ENCODE results near the gene KIF18B.
A peak's percentile ranks its signal among the peaks of the same experiment; 100 is the strongest.

The KIF18B gene

DNA sequence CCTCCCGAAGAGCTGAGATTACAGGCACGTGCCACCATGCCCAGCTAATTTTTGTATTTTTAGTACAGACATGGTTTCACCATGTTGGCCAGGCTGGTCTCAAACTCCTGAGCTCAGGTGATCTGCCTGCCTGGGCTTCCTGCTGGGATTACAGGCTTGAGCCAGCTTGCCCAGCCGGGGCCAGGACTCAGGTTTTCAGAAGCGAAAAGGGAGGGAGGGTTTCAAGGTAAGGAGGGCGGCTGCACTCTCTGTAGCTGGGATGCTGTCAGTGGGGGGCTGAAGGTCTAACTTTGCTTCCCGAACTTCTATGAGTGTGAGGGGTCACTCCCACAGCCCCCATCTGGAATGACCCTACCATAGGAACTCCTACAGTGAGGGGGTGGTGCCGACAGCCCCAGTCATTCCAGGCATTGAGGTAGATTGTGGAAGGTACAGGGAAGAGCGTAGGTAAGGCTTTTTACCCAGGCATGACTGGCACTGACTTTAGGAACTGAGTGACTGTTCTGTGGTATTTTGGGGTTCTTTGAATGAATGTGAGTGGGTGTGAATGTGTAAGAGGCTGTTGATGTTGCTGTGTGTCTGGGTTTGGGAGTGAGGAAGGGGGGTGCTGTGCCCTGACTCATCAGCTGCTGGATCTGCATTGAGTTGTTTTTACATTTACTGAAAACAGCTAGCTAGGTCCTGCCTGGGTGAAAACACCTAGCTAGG lies 24.4 kb upstream of the KIF18B start:
- CTCF ChIA-PET, result interaction anchor here (1.2 kb wide), 1 partner anchor 52 kb away, joined by 3 read pairs; no protein-coding TSS in a partner anchor
- no peak for TF ChIP-seq ZNF384 (IDR thresholded peaks at IDR 0.05)
- TF ChIP-seq ELF4 (IDR thresholded peaks at IDR 0.05), result no peak
- no peak for TF ChIP-seq NFRKB (IDR thresholded peaks at IDR 0.05)
- no peak for TF ChIP-seq FOXM1 (IDR thresholded peaks at IDR 0.05; ENCODE audit: borderline replicate concordance)
- no peak for TF ChIP-seq TARDBP (IDR thresholded peaks at IDR 0.05)
- no peak for TF ChIP-seq L3MBTL2 (conservative IDR thresholded peaks at IDR 0.05)
- POLR2A ChIA-PET, result no interaction called here
- no peak for DNase-seq (ENCODE audit: extremely low spot score)

DNA sequence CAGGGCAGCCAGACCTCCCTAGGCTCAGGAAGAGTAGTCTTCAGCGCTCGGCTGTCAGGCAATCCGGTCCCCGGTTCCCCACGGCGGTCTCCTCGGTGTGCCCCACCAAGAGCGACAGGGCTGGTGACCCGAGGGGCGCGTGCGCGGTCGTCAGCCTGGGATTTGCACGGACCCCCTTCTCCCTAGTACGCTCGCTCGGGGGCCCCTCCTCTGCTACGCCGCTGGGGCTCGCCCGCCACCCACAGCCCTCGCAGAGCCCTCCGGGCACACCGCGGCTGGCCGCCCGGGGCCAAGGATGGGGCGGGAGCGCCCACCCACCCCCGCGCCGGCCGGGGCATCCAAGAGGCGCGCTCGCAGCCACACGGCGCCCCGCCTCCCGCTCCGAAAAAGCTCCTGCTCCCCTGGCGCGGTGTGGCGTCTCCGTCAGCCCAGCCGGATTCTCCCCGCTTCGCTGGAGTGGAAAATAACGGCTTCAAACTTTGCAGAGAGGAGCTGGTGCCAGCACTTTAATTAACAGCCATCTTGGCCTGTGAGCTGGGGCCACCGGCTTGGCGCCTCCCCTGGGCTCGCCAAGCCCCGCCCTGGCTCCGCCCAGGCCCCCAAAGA lies 22.7 kb upstream of the KIF18B start:
- ChIA-PET CTCF (no interaction called here), POLR2A (interaction anchor here (0.7 to 1.2 kb wide), 3 partner anchors 10 to 375 kb away, joined by 3 to 7 read pairs (median 4); partner anchors contain the start of gene NMT1)
- TF ChIP-seq, protein P1, sequence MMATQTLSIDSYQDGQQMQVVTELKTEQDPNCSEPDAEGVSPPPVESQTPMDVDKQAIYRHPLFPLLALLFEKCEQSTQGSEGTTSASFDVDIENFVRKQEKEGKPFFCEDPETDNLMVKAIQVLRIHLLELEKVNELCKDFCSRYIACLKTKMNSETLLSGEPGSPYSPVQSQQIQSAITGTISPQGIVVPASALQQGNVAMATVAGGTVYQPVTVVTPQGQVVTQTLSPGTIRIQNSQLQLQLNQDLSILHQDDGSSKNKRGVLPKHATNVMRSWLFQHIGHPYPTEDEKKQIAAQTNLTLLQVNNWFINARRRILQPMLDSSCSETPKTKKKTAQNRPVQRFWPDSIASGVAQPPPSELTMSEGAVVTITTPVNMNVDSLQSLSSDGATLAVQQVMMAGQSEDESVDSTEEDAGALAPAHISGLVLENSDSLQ (IDR thresholded peaks at IDR 0.05), result peak; percentile 24; the same call in 1 of the 2 replicates
- TF ChIP-seq FOXK2 (IDR thresholded peaks at IDR 0.05), result no peak
- DNase-seq (ENCODE audit: extremely low spot score), result peak; percentile 28

- DNase-seq (ENCODE audit: extremely low spot score), result no peak
- TF ChIP-seq SP1 (IDR thresholded peaks at IDR 0.05) (no peak), BHLHE40 (IDR thresholded peaks at IDR 0.05; ENCODE audit: borderline replicate concordance) (no peak), FOXK2 (IDR thresholded peaks at IDR 0.05) (no peak), ELF4 (IDR thresholded peaks at IDR 0.05) (no peak), NFRKB (IDR thresholded peaks at IDR 0.05) (no peak), LEF1 (IDR thresholded peaks at IDR 0.05; ENCODE audit: borderline replicate concordance) (no peak), ARNT (IDR thresholded peaks at IDR 0.05) (no peak), HDGF (IDR thresholded peaks at IDR 0.05; ENCODE audit: borderline replicate concordance) (no peak), SUZ12 (IDR thresholded peaks at IDR 0.05) (no peak), ZNF384 (IDR thresholded peaks at IDR 0.05) (no peak), TARDBP (IDR thresholded peaks at IDR 0.05) (no peak), L3MBTL2 (conservative IDR thresholded peaks at IDR 0.05) (no peak), FOXM1 (IDR thresholded peaks at IDR 0.05; ENCODE audit: borderline replicate concordance) (no peak), CTBP1 (IDR thresholded peaks at IDR 0.05; ENCODE audit: borderline replicate concordance) (no peak), FOXA1 (IDR thresholded peaks at IDR 0.05) (no peak)
- TF ChIP-seq, protein P1 (IDR thresholded peaks at IDR 0.05), result no peak
- POLR2A ChIA-PET, result interaction anchor here (1.0 to 1.4 kb wide), 3 partner anchors 8 to 23 kb away, joined by 3 to 6 read pairs (median 3); no protein-coding TSS in a partner anchor
- CTCF ChIA-PET, result interaction anchor here (0.5 to 1.4 kb wide), 6 partner anchors 13 to 785 kb away, joined by 3 to 8 read pairs (median 4); no protein-coding TSS in a partner anchor
Measured at GRCh38 chr17:44969144-44969780, 21.7 kb upstream of the KIF18B start.

DNA sequence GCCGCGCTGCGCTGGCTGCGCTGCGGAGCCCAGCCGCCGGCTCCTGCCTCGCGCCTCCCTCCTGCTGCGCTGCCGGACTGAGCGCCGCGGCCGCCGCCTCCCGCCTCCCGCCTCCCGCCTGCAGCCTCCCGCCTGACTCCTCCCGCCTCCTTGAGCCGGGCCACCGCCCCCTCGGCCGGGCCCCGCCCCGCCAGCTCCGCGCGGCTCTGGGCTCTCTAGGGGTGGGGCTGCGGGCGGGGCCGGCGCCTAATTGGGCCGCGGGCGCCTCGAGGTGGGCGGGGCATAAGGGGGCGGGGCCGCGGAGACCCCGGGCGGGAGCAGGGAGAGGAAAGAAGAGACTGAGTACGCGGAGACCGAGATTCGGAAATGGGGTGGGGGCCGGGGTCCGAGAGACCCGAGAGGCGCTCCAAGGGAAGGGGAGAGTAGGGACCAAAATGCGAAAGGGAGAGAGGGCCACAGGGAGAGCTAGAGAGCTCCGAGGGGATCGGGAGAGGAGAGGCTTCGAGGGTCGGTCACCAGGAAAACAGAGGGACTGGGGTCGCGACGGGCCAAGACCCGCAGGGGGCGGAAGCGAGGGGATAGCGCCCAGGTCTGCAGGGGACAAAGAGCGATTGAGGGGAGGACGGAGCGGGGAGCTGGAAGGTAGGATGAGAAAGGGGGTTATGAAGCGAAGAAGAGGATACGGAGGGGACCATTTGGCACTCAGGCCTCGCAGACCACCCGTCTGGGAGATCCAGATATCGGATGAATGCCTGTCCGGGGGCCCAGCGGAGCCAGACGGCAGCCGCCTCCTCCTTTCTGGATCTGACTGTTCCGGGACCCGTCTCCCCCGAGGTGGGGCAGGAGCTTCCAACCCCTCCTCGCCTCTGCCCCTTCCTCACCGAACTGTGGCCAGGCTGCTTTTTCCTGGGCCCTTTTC lies 20.9 kb upstream of the KIF18B start, which contains the start of gene C1QL1:
Gene C1QL1, minus strand, starts transcription at position 79 of the 919 bp plus-strand sequence. CDS start 255 bp downstream, outside the sequence.
- ChIA-PET POLR2A (interaction anchor here (0.5 to 1.4 kb wide), 8 partner anchors 9 to 48 kb away, joined by 3 to 6 read pairs (median 4); partner anchors contain the start of gene KIF18B), CTCF (interaction anchor here (0.5 to 1.4 kb wide), 6 partner anchors 14 to 784 kb away, joined by 3 to 8 read pairs (median 4); no protein-coding TSS in a partner anchor)
- DNase-seq (ENCODE audit: extremely low spot score), result peak; percentile 99
- peak; percentile 50 for TF ChIP-seq L3MBTL2 (conservative IDR thresholded peaks at IDR 0.05)
- no peak for TF ChIP-seq CTBP1 (IDR thresholded peaks at IDR 0.05; ENCODE audit: borderline replicate concordance)

- POLR2A ChIA-PET, result interaction anchor here (0.5 to 1.4 kb wide), 7 partner anchors 9 to 47 kb away, joined by 3 to 6 read pairs (median 4); partner anchors contain the start of gene KIF18B
- no peak for TF ChIP-seq SUZ12 (IDR thresholded peaks at IDR 0.05)
- TF ChIP-seq L3MBTL2 (conservative IDR thresholded peaks at IDR 0.05), result no peak
- TF ChIP-seq SP1 (IDR thresholded peaks at IDR 0.05), result no peak
- no peak for TF ChIP-seq NFRKB (IDR thresholded peaks at IDR 0.05)
- no peak for TF ChIP-seq LEF1 (IDR thresholded peaks at IDR 0.05; ENCODE audit: borderline replicate concordance)
- TF ChIP-seq HDGF (IDR thresholded peaks at IDR 0.05; ENCODE audit: borderline replicate concordance), result no peak
- TF ChIP-seq FOXK2 (IDR thresholded peaks at IDR 0.05), result no peak
- TF ChIP-seq, protein P1 (IDR thresholded peaks at IDR 0.05), result no peak
- TF ChIP-seq ARNT (IDR thresholded peaks at IDR 0.05), result no peak
- TF ChIP-seq FOXA1 (IDR thresholded peaks at IDR 0.05), result no peak
- no peak for TF ChIP-seq BHLHE40 (IDR thresholded peaks at IDR 0.05; ENCODE audit: borderline replicate concordance)
- no peak for TF ChIP-seq CTBP1 (IDR thresholded peaks at IDR 0.05; ENCODE audit: borderline replicate concordance)
- DNase-seq (ENCODE audit: extremely low spot score), result no peak
- CTCF ChIA-PET, result interaction anchor here (1.2 to 1.4 kb wide), 3 partner anchors 14 to 52 kb away, joined by 3 to 8 read pairs (median 6); no protein-coding TSS in a partner anchor
Measured at GRCh38 chr17:44967907-44968224, 20.3 kb upstream of the KIF18B start.
